Measurements from ENCODE around the gene HTR2C. TPM values are rescaled to one million over a fixed set of nuclear protein-coding genes. Genes with fewer than 3 reads are reported as not detected.
"Not testable (repeated sequence)": the region's sequence is repeated elsewhere in the genome, so short reads cannot be mapped to it uniquely, and the experiment has no call there.

HTR2C gene
- total RNA-seq, 1 donor from 2014 or later, result not detected

- DNase-seq, result no peak
Observed at GRCh38 chrX:114715096-114715495, 131.2 kb downstream of the HTR2C start.

DNA sequence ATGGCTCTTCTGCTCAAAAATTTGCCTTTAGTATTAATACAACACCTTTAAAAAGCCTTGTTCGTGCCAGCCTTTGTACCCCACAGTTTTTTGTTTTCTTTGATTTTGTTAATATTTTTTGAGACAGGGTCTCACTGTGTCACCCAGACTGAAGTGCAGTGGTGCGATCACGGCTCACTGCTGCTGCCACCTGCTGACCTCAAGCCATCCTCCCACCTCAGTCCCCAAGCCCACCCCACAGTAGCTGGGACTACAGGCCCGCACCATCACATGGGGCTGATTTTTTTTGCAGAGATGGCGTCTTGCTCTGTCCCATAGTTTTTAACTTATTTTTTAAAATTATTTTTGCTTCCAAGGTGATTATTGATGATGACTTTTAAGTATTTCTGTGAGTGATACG lies 134.0 kb downstream of the HTR2C start:
- peak; percentile 0 for DNase-seq

DNA sequence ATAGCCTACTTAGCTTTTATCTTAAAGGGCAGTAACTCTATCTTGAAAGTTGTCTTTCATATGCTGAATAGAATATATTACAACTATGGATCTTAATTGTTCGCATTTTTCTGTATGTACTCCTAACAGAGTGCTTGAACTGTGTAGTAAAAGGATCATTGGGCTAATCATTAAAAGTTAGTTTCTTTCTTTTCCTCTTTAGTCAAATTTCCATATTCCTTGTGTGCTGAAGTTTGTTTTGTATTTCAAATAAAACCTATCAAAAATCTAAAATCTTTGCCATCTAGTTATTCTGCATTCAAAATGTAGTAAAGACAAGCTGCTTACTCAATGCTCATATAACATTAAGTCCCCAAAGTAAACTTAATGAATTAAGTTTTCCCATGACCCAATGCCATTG lies 182.7 kb downstream of the HTR2C start:
- DNase-seq, result no peak

- DNase-seq, result no peak
Observed at GRCh38 chrX:114774691-114775090, 190.8 kb downstream of the HTR2C start.

DNA sequence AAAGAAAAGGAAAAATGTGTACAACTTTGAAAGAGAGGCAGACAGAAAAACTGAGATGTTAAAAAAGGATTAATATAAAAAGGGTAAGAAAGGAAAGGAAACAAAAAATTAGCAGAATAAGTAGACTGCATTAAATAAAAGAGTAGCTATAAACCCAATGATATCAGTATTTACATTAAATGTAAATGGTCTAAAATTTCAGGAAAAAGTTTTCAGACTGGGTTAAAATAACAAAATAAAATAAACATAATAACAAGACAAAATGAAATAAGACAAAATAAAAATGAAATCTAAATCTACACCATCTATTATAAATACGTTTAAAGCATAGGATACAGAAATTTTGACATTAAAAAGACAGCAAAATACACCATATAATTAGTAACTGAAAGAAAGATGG lies 199.0 kb downstream of the HTR2C start:
- DNase-seq, result no peak

DNA sequence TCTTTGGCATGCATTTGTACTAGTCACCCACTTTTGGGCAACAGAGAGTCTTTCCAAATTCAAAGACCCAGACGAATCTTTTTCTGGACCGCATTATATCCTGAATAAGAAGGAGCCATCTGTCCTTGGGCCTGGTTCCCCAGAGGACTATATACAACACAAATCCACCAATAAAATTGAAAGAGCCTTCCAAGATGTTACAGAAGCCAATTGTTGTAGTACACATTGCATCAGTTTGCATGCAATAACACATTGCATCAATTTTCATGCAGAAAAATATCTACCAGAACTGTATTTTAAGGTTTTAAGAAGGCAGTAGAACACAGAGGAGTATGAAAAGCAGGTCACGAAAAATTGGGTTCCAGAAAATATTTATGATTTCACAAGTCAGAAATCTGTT lies 203.2 kb downstream of the HTR2C start:
- DNase-seq, result no peak

GRCh38 chrX:114797494-114797893 lies 213.6 kb downstream of the HTR2C start:
- no peak for DNase-seq

- no peak for DNase-seq
Observed at GRCh38 chrX:114798907-114799306, 215.0 kb downstream of the HTR2C start.

GRCh38 chrX:114800719-114801118 lies 216.8 kb downstream of the HTR2C start:
- DNase-seq, result no peak

GRCh38 chrX:114819509-114819908 lies 235.6 kb downstream of the HTR2C start:
- no peak for DNase-seq

DNA sequence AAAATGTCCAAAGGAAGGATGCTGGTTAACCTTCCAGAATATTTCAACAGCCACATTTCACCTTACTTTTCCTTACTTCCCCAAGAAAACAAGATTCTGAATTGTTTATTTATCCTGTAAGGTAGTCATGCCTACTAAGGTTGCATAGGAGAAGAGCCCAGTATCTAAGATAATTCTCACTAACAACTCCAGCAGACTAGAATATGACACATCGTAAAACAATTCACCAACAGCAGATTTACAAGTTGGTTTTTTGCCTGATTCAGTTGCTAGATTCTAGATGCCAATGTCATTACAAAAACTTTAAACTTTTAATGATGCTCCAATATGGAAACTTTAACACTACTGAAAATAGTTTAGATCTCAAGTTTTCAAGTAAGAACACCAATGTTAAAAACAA lies 257.2 kb downstream of the HTR2C start:
- no peak for DNase-seq

DNA sequence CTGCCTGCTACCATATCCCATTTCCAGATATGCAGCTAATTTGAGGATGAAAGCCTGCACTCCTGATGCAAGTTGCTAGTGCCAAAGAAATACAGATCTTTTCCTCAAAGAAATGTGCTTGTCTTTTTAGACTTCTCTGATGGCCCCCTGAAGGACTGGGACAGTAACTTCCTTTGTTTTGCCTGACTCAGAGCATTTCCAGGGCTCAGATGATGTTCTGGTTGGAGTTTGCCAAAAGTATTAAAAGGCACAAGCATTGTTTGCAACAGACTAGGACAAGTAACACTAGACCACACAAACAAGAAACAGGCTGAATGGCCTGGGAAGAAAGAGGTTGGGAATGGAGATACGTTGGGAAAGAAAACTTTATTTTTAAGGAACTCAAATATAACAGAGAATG lies 258.3 kb downstream of the HTR2C start:
- no peak for DNase-seq

- DNase-seq, result no peak
Observed at GRCh38 chrX:114889481-114889880, 305.6 kb downstream of the HTR2C start.

DNA sequence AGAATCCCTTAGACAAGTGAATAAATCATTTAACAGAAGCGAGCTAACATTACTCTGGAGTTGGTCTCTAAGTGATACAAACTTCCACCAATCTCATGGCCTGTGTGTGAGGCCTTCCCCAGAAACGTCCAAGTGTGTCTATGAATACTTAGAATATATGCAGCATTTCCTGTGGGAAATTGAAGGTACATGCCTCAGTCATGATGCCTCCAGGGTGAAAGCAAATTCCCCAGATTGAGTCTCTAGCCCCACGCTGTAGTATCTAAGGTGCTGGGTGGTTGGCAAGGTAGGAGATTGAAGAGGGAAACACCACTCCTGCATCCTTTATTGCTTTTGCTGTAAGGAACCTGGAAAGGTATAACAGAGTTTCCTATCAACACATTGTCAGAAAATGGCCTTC lies 319.7 kb downstream of the HTR2C start:
- no peak for DNase-seq

DNA sequence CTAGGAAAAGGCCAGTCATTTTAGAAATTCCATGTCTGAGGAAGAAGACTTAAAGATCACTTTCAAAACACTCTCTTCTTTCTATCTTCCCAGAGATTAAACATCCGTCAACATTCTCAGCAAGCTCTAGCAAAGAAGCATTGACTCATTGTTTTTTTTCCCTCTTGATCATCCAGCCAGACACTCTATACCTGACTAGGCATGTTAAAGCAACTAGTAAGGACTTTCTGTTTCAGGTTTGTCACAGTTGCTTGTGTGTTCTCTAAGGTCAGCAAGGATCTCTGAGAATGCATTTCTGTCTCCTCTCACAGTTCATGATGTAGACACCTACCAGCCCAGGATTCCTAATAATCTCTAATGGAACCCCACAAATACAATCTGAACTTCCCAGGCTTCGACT lies 321.4 kb downstream of the HTR2C start:
- no peak for DNase-seq

GRCh38 chrX:114906984-114907510 lies 323.2 kb downstream of the HTR2C start:
- no peak for DNase-seq

DNA sequence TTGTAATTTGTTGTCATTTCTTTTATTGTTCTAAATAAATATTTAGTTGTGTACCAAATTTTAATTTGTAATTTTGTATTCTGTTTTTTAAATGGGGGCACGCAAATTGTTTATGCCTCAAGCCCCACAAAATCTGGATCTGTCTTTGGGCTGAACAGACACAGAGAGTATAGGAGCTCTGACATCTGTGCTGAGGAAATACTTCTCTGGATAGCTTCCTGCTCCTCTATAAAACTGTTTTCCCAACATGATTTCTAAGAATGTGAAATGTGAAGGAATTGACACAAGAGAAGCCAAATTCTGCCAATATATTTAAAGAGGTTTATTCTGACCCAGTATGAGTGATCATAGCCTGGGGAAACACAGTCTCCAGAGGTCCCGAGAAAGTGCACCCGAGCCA lies 340.5 kb downstream of the HTR2C start:
- no peak for DNase-seq

- DNase-seq, result no peak
Observed at GRCh38 chrX:114924856-114925255, 341.0 kb downstream of the HTR2C start.

GRCh38 chrX:114930227-114930626 lies 346.3 kb downstream of the HTR2C start:
- no peak for DNase-seq

DNA sequence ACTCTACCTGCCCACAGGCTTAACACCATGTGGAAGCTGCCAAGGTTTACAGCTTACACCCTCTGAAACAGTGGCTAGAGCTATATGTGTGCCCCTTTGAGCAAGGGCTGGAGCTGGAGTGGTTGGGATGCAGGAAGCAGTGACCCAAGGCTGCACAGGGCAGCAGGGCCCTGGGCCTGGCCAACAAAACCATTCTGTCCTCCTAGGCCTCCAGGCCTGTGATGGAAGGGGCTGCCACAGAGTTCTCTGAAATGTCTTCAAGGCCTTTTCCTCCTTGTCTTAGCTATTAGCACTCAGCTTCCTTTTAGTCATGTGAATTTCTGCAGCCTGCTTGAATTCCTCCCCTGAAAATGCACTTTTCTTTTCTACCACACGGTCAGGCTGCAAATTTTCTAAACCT lies 348.7 kb downstream of the HTR2C start:
- no peak for DNase-seq

- not testable (repeated sequence) for DNase-seq
Observed at GRCh38 chrX:114933291-114933690, 349.4 kb downstream of the HTR2C start.

- not testable (repeated sequence) for DNase-seq
Observed at GRCh38 chrX:114937090-114937489, 353.2 kb downstream of the HTR2C start.

DNA sequence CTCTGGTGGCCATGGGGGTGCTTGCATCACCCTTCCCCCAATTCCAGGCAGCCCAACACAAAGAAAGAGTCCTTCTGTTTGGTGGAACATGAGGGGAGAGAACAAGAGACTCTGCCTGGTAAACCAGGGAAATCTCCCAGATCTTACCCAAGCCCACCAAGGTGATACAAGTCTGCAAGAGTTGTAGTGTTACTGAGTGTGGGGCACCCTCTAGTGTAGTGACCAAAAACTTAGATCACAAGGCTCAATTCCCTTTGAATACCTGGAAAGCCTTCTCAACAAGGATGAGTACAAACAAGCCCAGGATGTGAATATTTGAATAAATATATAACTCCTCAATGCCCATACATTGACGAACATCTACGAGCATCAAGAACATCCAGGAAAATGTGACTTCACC lies 368.8 kb downstream of the HTR2C start:
- DNase-seq, result no peak

Measured in dermis blood vessel endothelial cell (primary cell).